OCI-LY1 (cell line): Measurements from ENCODE around the gene PAGE5.

ENCODE experiments used
- H2AFZ ChIP-seq: fragments of 200-600 bp; sonication (generic), shearing (Covaris generic); 2 replicates; pipeline ENCODE4 v1.6.0; 2014; ENCODE audit warnings: antibody characterized with exemption, mild to moderate bottlenecking, low read length
- H3F3A ChIP-seq: fragments of 200-600 bp; sonication (generic), shearing (Covaris generic); 2 replicates; pipeline ENCODE4 v1.6.0; 2014; ENCODE audit warnings: mild to moderate bottlenecking, antibody characterized with exemption, low read length, moderate library complexity; ENCODE audit not compliant: insufficient read depth
- H3K27ac ChIP-seq: fragments of 200-600 bp; sonication (generic); 2 replicates; pipeline ENCODE4 v1.5.1; 2014; ENCODE audit warnings: low read length, mixed run types, mild to moderate bottlenecking, low read depth; ENCODE audit not compliant: poor library complexity, severe bottlenecking
- H3K27me3 ChIP-seq: fragments of 200-600 bp; sonication (generic); 2 replicates; pipeline ENCODE4 v1.6.0; 2014; ENCODE audit warnings: antibody characterized with exemption, mild to moderate bottlenecking, low read length, moderate library complexity; ENCODE audit not compliant: insufficient read depth
- H3K36me3 ChIP-seq: fragments of 200-600 bp; sonication (generic); 2 replicates; pipeline ENCODE4 v1.6.1; 2014; ENCODE audit warnings: mild to moderate bottlenecking, antibody characterized with exemption, low read length, moderate library complexity, mixed read lengths; ENCODE audit not compliant: insufficient read depth
- H3K4me1 ChIP-seq: fragments of 200-600 bp; sonication (generic); 2 replicates; pipeline ENCODE4 v1.5.1; 2014; ENCODE audit warnings: mild to moderate bottlenecking, low read length, moderate library complexity; ENCODE audit not compliant: insufficient read depth, severe bottlenecking
- H3K4me2 ChIP-seq: fragments of 200-600 bp; sonication (generic), shearing (Covaris generic); 2 replicates; pipeline ENCODE4 v1.6.1; 2014; ENCODE audit warnings: low read length
- H3K4me3 ChIP-seq: fragments of 200-600 bp; sonication (generic); 2 replicates; pipeline ENCODE4 v1.5.1; 2014; ENCODE audit warnings: low read length, low read depth, mild to moderate bottlenecking, mixed read lengths; ENCODE audit not compliant: poor library complexity, severe bottlenecking
- H3K79me2 ChIP-seq: fragments of 200-600 bp; shearing (Covaris generic); 2 replicates; pipeline ENCODE4 v1.6.1; 2016; ENCODE audit warnings: mixed run types, low read length, mixed read lengths; ENCODE audit not compliant: insufficient read depth
- H3K9ac ChIP-seq: fragments of 200-600 bp; sonication (generic), shearing (Covaris generic); 2 replicates; pipeline ENCODE4 v1.6.1; 2014; ENCODE audit warnings: mild to moderate bottlenecking, low read length, mixed read lengths
- H3K9me2 ChIP-seq: fragments of 200-600 bp; sonication (generic), shearing (Covaris generic); 2 replicates; pipeline ENCODE4 v1.6.1; 2014; ENCODE audit warnings: low read depth, mild to moderate bottlenecking, low read length, mixed read lengths
- H3K9me3 ChIP-seq: fragments of 200-600 bp; shearing (Covaris generic); 2 replicates; pipeline ENCODE4 v1.6.1; 2014; ENCODE audit warnings: low read length, mixed read lengths
- H4K20me1 ChIP-seq: fragments of 200-600 bp; sonication (generic), shearing (Covaris generic); 2 replicates; pipeline ENCODE4 v1.6.0; 2016; ENCODE audit warnings: mild to moderate bottlenecking, low read length; ENCODE audit not compliant: insufficient read depth
- EZH2 ChIP-seq: fragments of 200-600 bp; sonication (generic), shearing (Covaris generic); IDR thresholded peaks from 2 replicates; pipeline ENCODE4 v1.8.0; 2017; ENCODE audit warnings: borderline replicate concordance, mixed run types, mild to moderate bottlenecking, antibody characterized with exemption, low read length, moderate library complexity, mixed read lengths
- TF ChIP-seq, protein P1 (sequence below): fragments of 200-600 bp; sonication (generic), shearing (Covaris generic); IDR thresholded peaks from 2 replicates; pipeline ENCODE4 v1.5.1; 2017; ENCODE audit warnings: mild to moderate bottlenecking, antibody characterized with exemption, low read length, moderate library complexity, mixed read lengths

PAGE5 gene

DNA sequence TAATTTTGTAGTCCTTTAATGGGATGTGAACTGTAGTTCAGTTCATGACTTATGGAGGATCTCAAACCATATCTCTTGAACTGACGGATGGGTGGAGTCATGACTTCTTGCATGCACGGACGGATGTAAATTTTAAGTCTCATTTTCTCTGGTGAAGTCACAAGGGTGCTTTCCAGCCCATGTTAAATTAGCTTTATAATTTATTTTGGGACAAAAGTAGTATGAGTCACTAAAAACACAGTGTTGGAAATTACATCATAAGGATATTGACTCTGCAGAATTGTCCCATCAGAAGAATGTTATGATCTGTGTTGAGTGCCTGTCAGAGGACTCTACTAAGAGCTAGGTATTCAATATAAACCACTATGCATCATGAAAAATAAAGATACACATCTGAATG lies 6.8 kb upstream of the PAGE5 start:
- Histone ChIP-seq H4K20me1 (no peaks in the 10 kb centered on the region), H3K4me2 (no peak overlapping the region), H3K9ac (no peak overlapping the region), H3K4me3 (no peak overlapping the region), H2AFZ (no peak overlapping the region), H3K9me3 (no peaks in the 10 kb centered on the region), H3K36me3 (no peaks in the 10 kb centered on the region), H3K27ac (no peak overlapping the region), H3K27me3 (no peaks in the 10 kb centered on the region), H3K9me2 (no peaks in the 10 kb centered on the region), H3K79me2 (no peaks in the 10 kb centered on the region), H3F3A (no peaks in the 10 kb centered on the region), H3K4me1 (no peaks in the 10 kb centered on the region)
- TF ChIP-seq EZH2, result no peak
- TF ChIP-seq, protein P1, sequence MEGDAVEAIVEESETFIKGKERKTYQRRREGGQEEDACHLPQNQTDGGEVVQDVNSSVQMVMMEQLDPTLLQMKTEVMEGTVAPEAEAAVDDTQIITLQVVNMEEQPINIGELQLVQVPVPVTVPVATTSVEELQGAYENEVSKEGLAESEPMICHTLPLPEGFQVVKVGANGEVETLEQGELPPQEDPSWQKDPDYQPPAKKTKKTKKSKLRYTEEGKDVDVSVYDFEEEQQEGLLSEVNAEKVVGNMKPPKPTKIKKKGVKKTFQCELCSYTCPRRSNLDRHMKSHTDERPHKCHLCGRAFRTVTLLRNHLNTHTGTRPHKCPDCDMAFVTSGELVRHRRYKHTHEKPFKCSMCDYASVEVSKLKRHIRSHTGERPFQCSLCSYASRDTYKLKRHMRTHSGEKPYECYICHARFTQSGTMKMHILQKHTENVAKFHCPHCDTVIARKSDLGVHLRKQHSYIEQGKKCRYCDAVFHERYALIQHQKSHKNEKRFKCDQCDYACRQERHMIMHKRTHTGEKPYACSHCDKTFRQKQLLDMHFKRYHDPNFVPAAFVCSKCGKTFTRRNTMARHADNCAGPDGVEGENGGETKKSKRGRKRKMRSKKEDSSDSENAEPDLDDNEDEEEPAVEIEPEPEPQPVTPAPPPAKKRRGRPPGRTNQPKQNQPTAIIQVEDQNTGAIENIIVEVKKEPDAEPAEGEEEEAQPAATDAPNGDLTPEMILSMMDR, result no peak

DNA sequence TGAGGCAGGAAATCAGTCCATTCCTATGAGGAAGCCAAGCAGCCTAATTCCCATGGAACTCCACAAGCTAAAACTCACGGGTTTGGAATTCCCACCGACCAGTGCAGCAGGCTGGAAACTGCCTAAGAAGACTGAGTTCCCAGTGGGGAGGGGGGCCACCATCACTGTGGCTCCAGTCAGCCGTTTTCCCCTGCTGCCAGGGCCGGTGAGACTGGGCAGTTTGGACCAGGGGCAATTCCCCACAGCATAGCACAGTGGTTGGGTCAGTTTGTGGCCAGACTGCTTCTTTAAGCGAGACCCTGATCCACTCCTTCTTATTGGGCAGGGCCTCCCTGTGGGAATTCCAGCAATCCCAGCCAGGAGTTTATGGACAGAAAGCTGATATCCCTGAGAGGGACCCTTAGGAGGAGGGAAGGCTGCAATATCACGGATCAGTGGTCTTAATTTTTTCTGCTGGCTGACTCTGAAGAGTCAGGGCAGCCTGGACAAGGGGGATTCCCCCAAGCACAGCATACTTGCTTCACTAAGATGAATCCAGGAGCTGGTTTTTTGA lies 20.7 kb downstream of the PAGE5 start:
- no peak for TF ChIP-seq EZH2
- TF ChIP-seq, protein P1, result no peak
- H3K4me1 ChIP-seq, result no peaks in the 10 kb centered on the region
- H3F3A ChIP-seq, result no peaks in the 10 kb centered on the region
- H3K9me3 ChIP-seq, result no peaks in the 10 kb centered on the region
- H3K4me2 ChIP-seq, result no peak overlapping the region
- no peaks in the 10 kb centered on the region for H3K36me3 ChIP-seq
- H3K4me3 ChIP-seq, result no peak overlapping the region
- H4K20me1 ChIP-seq, result no peaks in the 10 kb centered on the region
- H2AFZ ChIP-seq, result no peak overlapping the region
- H3K9ac ChIP-seq, result no peak overlapping the region
- H3K27me3 ChIP-seq, result no peaks in the 10 kb centered on the region
- H3K79me2 ChIP-seq, result no peaks in the 10 kb centered on the region
- H3K27ac ChIP-seq, result no peak overlapping the region
- no peaks in the 10 kb centered on the region for H3K9me2 ChIP-seq

DNA sequence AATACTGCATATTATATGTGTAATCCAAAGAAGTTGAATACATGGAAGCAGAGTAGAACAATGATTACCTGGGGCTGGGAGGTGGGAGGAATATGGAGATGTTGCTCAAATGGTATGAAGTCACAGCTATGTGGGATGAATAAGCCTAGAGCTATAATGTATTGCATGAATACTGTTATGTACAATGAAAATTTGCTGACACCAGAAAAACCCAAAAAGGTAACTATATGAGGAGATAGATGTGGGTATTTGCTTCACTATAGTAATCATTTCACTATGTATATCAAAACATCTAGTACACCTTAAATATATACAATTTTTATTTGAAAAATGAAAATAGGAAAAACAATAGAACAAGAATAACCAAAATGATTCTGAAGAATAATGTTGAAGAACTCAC lies 33.4 kb downstream of the PAGE5 start:
- Histone ChIP-seq H3K9me3 (no peaks in the 10 kb centered on the region), H3K4me1 (no peaks in the 10 kb centered on the region), H3K4me3 (no peak overlapping the region), H3K27ac (no peak overlapping the region), H3F3A (no peaks in the 10 kb centered on the region), H3K4me2 (no peak overlapping the region), H4K20me1 (no peaks in the 10 kb centered on the region), H3K9ac (no peak overlapping the region), H3K9me2 (no peaks in the 10 kb centered on the region), H2AFZ (no peak overlapping the region), H3K36me3 (no peaks in the 10 kb centered on the region), H3K79me2 (no peaks in the 10 kb centered on the region), H3K27me3 (no peaks in the 10 kb centered on the region)
- no peak for TF ChIP-seq EZH2
- TF ChIP-seq, protein P1, result no peak
